Tibial nerve (tissue), 4 donors: Measurements from ENCODE around the gene HSD17B8. TPM values are rescaled to one million over a fixed set of nuclear protein-coding genes. Genes with fewer than 3 reads are reported as not detected.
A peak's percentile ranks its signal among the peaks of the same experiment; 100 is the strongest.

ENCODE experiments used
- DNase-seq, 2 donors: peaks; one replicate each; pipeline ENCODE4 v3.0.0-alpha.2; 2019; ENCODE audit warnings: low spot score in 2 of 2
- H3K27ac ChIP-seq, 4 donors: fragments of 200-600 bp; sonication (generic) in 3 of 4; one replicate each; pipeline ENCODE4 v1.5.1; 2017 to 2019; ENCODE audit warnings: mild to moderate bottlenecking in 1 of 4
- H3K27me3 ChIP-seq, 2 donors: fragments of 200-600 bp; sonication (generic) in 1 of 2; one replicate each; pipeline versions ENCODE4 v1.5.1 to v1.6.0; 2017 to 2019
- H3K36me3 ChIP-seq, 3 donors: fragments of 200-600 bp; sonication (generic); one replicate each; pipeline ENCODE4 v1.5.1; 2018 to 2019
- H3K4me1 ChIP-seq, 4 donors: fragments of 200-600 bp; sonication (generic) in 3 of 4; one replicate each; pipeline ENCODE4 v1.5.1; 2017 to 2019
- H3K4me3 ChIP-seq, 4 donors: fragments of 200-600 bp; sonication (generic) in 3 of 4; one replicate each; pipeline ENCODE4 v1.5.1; 2017 to 2019; ENCODE audit warnings: mild to moderate bottlenecking in 1 of 4, moderate library complexity in 1 of 4
- H3K9me3 ChIP-seq, 4 donors: fragments of 200-600 bp; sonication (generic) in 3 of 4; one replicate each; pipeline ENCODE4 v1.5.1; 2017 to 2019
- CTCF ChIP-seq, 5 experiments: fragments of 200-600 bp in 3 of 5; fragments of 450-650 bp in 2 of 5; sonication (generic) in 3 of 5; IDR thresholded peaks; one replicate each; pipeline ENCODE4 v1.5.1; 2016 to 2019; ENCODE audit warnings: antibody characterized with exemption in 5 of 5, mild to moderate bottlenecking in 3 of 5, moderate library complexity in 2 of 5
- EP300 ChIP-seq, 2 donors: sonication (generic); formaldehyde crosslinking; IDR thresholded peaks; one replicate each; pipeline ENCODE4 v1.6.1; 2017; ENCODE audit warnings: antibody characterized with exemption in 2 of 2, mild to moderate bottlenecking in 1 of 2
- POLR2A ChIP-seq, 2 donors: fragments of 450-650 bp; IDR thresholded peaks; one replicate each; pipeline ENCODE4 v1.6.1; 2017; ENCODE audit warnings: antibody characterized with exemption in 2 of 2, mild to moderate bottlenecking in 2 of 2, moderate library complexity in 2 of 2
- WGBS, 2 donors: methylation state at CpG; one replicate each; pipeline ENCODE4 v1.1.5; 2018; 5-methylcytosine and 5-hydroxymethylcytosine counted together
- total RNA-seq, 4 donors: library from RNA; depleted of rRNA; stranded (reverse); fragments of >200 nt; gene quantifications; one replicate each; pipeline ENCODE4 v1.1.0, GENCODE V29; 2016

Gene HSD17B8
- total RNA-seq, 4 donors from 2014 or later, result 10.0 to 33.9 (median 19.1) TPM

DNA sequence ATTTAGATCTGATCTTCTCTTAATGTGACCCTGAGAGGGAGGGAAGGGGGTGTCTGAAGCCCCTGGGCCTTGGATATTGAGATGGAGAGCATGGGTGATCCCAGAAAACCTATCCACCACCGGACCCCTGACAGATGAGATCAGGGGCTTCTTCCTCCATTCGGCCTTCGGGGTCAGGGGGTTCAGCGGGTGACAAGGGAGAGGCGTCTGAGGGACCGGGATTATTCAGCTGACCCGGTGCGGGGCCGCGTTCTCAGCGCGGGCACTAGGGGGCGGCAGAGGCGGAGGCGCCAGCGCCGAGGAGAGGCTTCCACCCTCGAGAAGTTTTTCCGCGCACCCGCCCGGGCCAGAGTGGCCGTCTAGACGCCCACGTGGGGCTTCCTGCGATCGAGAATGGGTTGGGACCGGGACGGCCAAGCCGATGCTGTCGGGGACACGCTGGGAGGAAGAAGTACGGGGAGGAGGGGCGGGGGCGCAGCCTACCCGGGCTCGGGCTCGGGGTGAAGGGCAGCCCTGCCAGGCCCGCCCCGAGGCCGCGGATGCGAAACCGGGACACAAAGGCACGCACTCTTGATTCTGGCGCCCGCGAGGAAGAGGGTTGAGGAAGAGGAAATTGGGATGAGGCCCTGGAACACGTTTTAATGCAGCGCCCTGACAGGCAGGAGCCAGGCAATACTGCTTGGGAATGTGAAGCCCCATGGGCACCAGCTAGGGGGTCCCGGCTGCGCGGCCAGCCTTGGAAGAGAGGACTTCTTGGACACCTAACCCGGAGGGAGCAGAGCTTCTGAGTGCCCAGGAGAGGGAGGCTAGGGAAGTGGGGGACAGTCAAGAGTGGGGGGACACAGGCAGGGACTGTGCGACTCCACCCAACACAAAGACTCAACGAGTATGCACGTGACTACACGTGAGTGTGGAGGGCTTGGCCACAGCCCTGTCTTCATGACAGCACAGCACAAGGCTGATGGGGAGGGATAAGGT lies 42.8 kb upstream of the HSD17B8 start:
- WGBS, 2 donors, result 5% methylated on average over 55 to 58 of the region's 58 CpGs
- DNase-seq, result peak; percentile 67 to 80
- no peaks in the 10 kb centered on the region for H3K36me3 ChIP-seq
- no peaks in the 10 kb centered on the region for H3K27me3 ChIP-seq
- no peaks in the 10 kb centered on the region for H3K9me3 ChIP-seq
- H3K4me3 ChIP-seq, result peak overlapping the region; percentile 20 to 60 (median 44)
- H3K27ac ChIP-seq, result peak overlapping the region; percentile 46 to 78 (median 74)
- peaks cover 0 to 24% (median 10%) of the 10 kb centered on the region in 4 donors for H3K4me1 ChIP-seq
- TF ChIP-seq EP300 (IDR thresholded peaks at IDR 0.05), result no peak
- TF ChIP-seq POLR2A (IDR thresholded peaks at IDR 0.05), result no peak
- peak; percentile 95 to 97 (median 96) for TF ChIP-seq CTCF (IDR thresholded peaks at IDR 0.05)

DNA sequence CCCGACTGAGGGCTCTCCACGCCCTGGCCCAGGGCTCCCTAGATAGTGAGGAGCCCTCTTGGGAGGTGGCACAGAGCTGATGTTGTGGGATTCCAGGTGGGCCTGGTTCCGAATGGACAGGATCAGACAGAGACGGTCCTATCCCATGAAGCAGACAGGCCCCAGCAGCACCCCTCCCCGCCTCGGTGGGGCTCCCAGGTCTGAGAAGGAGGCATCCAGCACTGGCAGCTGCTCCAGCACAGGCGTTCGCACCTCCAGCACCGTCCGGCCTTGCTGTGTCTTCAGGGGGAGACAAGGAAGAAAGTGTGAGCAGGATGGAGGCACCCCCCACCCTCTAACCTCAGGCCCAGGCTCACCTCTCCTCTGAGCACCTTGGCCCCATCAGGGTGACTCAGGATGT lies 40.9 kb upstream of the HSD17B8 start:
- Histone ChIP-seq H3K4me1 (peaks cover 0 to 24% (median 10%) of the 10 kb centered on the region in 4 donors), H3K27me3 (no peaks in the 10 kb centered on the region), H3K4me3 (no peak overlapping the region), H3K27ac (no peak overlapping the region), H3K36me3 (no peaks in the 10 kb centered on the region), H3K9me3 (no peaks in the 10 kb centered on the region)
- TF ChIP-seq EP300 (IDR thresholded peaks at IDR 0.05), result no peak
- no peak for TF ChIP-seq CTCF (IDR thresholded peaks at IDR 0.05)
- TF ChIP-seq POLR2A (IDR thresholded peaks at IDR 0.05), result no peak
- DNase-seq, result no peak
- WGBS, 2 donors, result 87 to 88% methylated on average over 10 of the region's 10 CpGs

GRCh38 chr6:33164176-33164575 lies 40.3 kb upstream of the HSD17B8 start:
- no peak for DNase-seq
- Histone ChIP-seq H3K27ac (no peak overlapping the region), H3K27me3 (no peaks in the 10 kb centered on the region), H3K36me3 (no peaks in the 10 kb centered on the region), H3K4me1 (peaks cover 0 to 24% (median 10%) of the 10 kb centered on the region in 4 donors), H3K9me3 (no peaks in the 10 kb centered on the region), H3K4me3 (no peak overlapping the region)
- 48 to 76% methylated on average over 10 of the region's 10 CpGs for WGBS, 2 donors
- no peak for TF ChIP-seq POLR2A (IDR thresholded peaks at IDR 0.05)
- no peak for TF ChIP-seq CTCF (IDR thresholded peaks at IDR 0.05)
- TF ChIP-seq EP300 (IDR thresholded peaks at IDR 0.05), result no peak

- Histone ChIP-seq H3K36me3 (no peaks in the 10 kb centered on the region), H3K4me1 (peaks cover 0 to 24% (median 10%) of the 10 kb centered on the region in 4 donors), H3K27me3 (no peaks in the 10 kb centered on the region), H3K27ac (no peak overlapping the region), H3K9me3 (no peaks in the 10 kb centered on the region), H3K4me3 (no peak overlapping the region)
- TF ChIP-seq POLR2A (IDR thresholded peaks at IDR 0.05) (no peak), EP300 (IDR thresholded peaks at IDR 0.05) (no peak), CTCF (IDR thresholded peaks at IDR 0.05) (no peak)
- 69 to 73% methylated on average over 14 of the region's 14 CpGs for WGBS, 2 donors
- no peak for DNase-seq
These were observed 39.6 kb upstream of the HSD17B8 start for GRCh38 chr6:33164665-33165373.
